GM23338 (cell line): ENCODE measurements around the gene NIPA2. TPM values are rescaled to one million over a fixed set of nuclear protein-coding genes. Genes with fewer than 3 reads are reported as not detected.

ENCODE experiments used
- ATAC-seq: fragments of 200-7000 bp; cut with Tn5 transposase; 3 replicates; pipeline ENCODE4 v1.9.1; 2020
- DNase-seq: peaks from one replicate; pipeline ENCODE4 v3.0.0-alpha.2; 2015; ENCODE audit warnings: low spot score
- H2AFZ ChIP-seq: fragments of 200-600 bp; sonication (generic); 2 replicates; pipeline ENCODE4 v1.8.0; 2016; ENCODE audit warnings: antibody characterized with exemption, mild to moderate bottlenecking, moderate library complexity
- H3F3A ChIP-seq: fragments of 200-600 bp; sonication (generic); replicated peaks from 2 replicates; pipeline ENCODE4 v1.8.0; 2017; ENCODE audit warnings: antibody characterized with exemption, mixed run types, low read depth
- H3K27ac ChIP-seq: fragments of 200-600 bp; sonication (generic); 2 replicates; pipeline ENCODE4 v1.6.1; 2016; ENCODE audit warnings: low read depth
- H3K27me3 ChIP-seq: fragments of 200-600 bp; sonication (generic); 2 replicates; pipeline ENCODE4 v1.8.0; 2016; ENCODE audit warnings: mild to moderate bottlenecking, mixed run types, moderate library complexity; ENCODE audit not compliant: insufficient read depth
- H3K36me3 ChIP-seq: fragments of 200-600 bp; sonication (generic); 2 replicates; pipeline ENCODE4 v1.8.0; 2016; ENCODE audit warnings: mild to moderate bottlenecking; ENCODE audit not compliant: insufficient read depth
- H3K4me1 ChIP-seq: fragments of 200-600 bp; sonication (generic); 2 replicates; pipeline ENCODE4 v1.8.0; 2016; ENCODE audit warnings: mild to moderate bottlenecking, moderate library complexity; ENCODE audit not compliant: insufficient read depth
- H3K4me2 ChIP-seq: fragments of 200-600 bp; sonication (generic); 2 replicates; pipeline ENCODE4 v1.7.1; 2017; ENCODE audit warnings: mixed run types
- H3K4me3 ChIP-seq: fragments of 200-600 bp; sonication (generic); 2 replicates; pipeline ENCODE4 v1.6.1; 2016; ENCODE audit warnings: mixed run types
- H3K79me2 ChIP-seq: fragments of 200-600 bp; sonication (generic); replicated peaks from 2 replicates; pipeline ENCODE4 v1.8.0; 2017; ENCODE audit warnings: mild to moderate bottlenecking; ENCODE audit not compliant: insufficient read depth
- H3K9me2 ChIP-seq: fragments of 200-600 bp; sonication (generic); 2 replicates; pipeline ENCODE4 v1.8.0; 2017; ENCODE audit not compliant: insufficient read depth
- H4K20me1 ChIP-seq: fragments of 200-600 bp; sonication (generic); replicated peaks from 2 replicates; pipeline ENCODE4 v1.8.0; 2017; ENCODE audit warnings: mild to moderate bottlenecking; ENCODE audit not compliant: insufficient read depth
- H3K27ac Mint-ChIP-seq: 2 replicates; pipeline ENCODE4 v1.8.0; 2020; ENCODE audit warnings: inconsistent platforms, mild to moderate bottlenecking, moderate library complexity, mixed read lengths
- H3K27me3 Mint-ChIP-seq: 3 replicates; pipeline ENCODE4 v1.8.0; 2022; ENCODE audit warnings: low read depth, mild to moderate bottlenecking, moderate library complexity, mixed read lengths, inconsistent platforms; ENCODE audit not compliant: insufficient read depth, poor library complexity
- H3K36me3 Mint-ChIP-seq: 3 replicates; pipeline ENCODE4 v1.8.0; 2021; ENCODE audit warnings: low read depth, mild to moderate bottlenecking, inconsistent platforms, moderate library complexity, mixed read lengths
- H3K4me1 Mint-ChIP-seq: 3 replicates; pipeline ENCODE4 v1.8.0; 2020; ENCODE audit warnings: mild to moderate bottlenecking, inconsistent platforms, mixed read lengths
- H3K4me3 Mint-ChIP-seq: 3 replicates; pipeline ENCODE4 v1.8.0; 2021; ENCODE audit warnings: moderate library complexity, mild to moderate bottlenecking, inconsistent platforms, mixed read lengths
- H3K9me3 Mint-ChIP-seq: 3 replicates; pipeline ENCODE4 v1.8.0; 2020; ENCODE audit warnings: moderate library complexity, mild to moderate bottlenecking, inconsistent platforms, mixed read lengths
- CREB1 ChIP-seq: fragments of 250-450 bp; sonication (Bioruptor Pico); IDR thresholded peaks from 2 replicates; pipeline ENCODE4 v1.5.0; 2020; ENCODE audit warnings: low read depth, mild to moderate bottlenecking, moderate library complexity
- EZH2 ChIP-seq: fragments of 200-600 bp; sonication (generic); IDR thresholded peaks from one replicate; pipeline ENCODE4 v1.8.0; 2017; ENCODE audit warnings: antibody characterized with exemption, mild to moderate bottlenecking, low read depth; ENCODE audit not compliant: unreplicated experiment
- EZH2phosphoT487 ChIP-seq: fragments of 200-600 bp; sonication (generic); IDR thresholded peaks from one replicate; pipeline ENCODE4 v1.8.1; 2018; ENCODE audit warnings: antibody characterized with exemption; ENCODE audit not compliant: unreplicated experiment
- JUNB ChIP-seq: IDR thresholded peaks from one replicate; pipeline ENCODE4 v1.6.1; 2016; ENCODE audit warnings: antibody characterized with exemption; ENCODE audit not compliant: unreplicated experiment
- NANOG ChIP-seq: IDR thresholded peaks from 2 replicates; pipeline ENCODE4 v1.6.1; 2016; ENCODE audit warnings: antibody characterized with exemption, borderline replicate concordance
- POLR2AphosphoS5 ChIP-seq: IDR thresholded peaks from 2 replicates; pipeline ENCODE4 v1.6.1; 2016; ENCODE audit warnings: antibody characterized with exemption, low read depth
- STAT1 ChIP-seq: IDR thresholded peaks from one replicate; pipeline ENCODE4 v1.6.1; 2016; ENCODE audit warnings: antibody characterized with exemption; ENCODE audit not compliant: unreplicated experiment
- ZNF114 ChIP-seq: fragments of 250-450 bp; sonication (Bioruptor Pico); IDR thresholded peaks from 2 replicates; pipeline ENCODE4 v1.5.0; 2020; ENCODE audit warnings: mild to moderate bottlenecking, moderate library complexity
- ZNF331 ChIP-seq: fragments of 250-450 bp; sonication (Bioruptor Pico); IDR thresholded peaks from 2 replicates; pipeline ENCODE4 v1.5.0; 2020; ENCODE audit warnings: low read depth, mild to moderate bottlenecking, moderate library complexity
- ZNF462 ChIP-seq: fragments of 250-450 bp; sonication (Bioruptor Pico); IDR thresholded peaks from 2 replicates; pipeline ENCODE4 v1.5.0; 2020; ENCODE audit warnings: mild to moderate bottlenecking, moderate library complexity
- polyA plus RNA-seq: library from polyadenylated mRNA; unstranded; fragments of >200 nt; fragmentation: Nextera tagmentation; extraction: Ambion mirVana; gene quantifications from 2 replicates; pipeline ENCODE4 v1.2.1, GENCODE V29; 2016
- total RNA-seq: library from RNA; depleted of rRNA; stranded (reverse); fragments of >200 nt; shearing (Covaris generic); gene quantifications from 2 replicates; pipeline ENCODE4 v1.2.3, GENCODE V29; 2014
- TF ChIP-seq, protein P1 (sequence below), 2 experiments: fragments of 200-600 bp in 1 of 2; sonication (generic) in 1 of 2; conservative IDR thresholded peaks; 2 replicates each; pipeline versions ENCODE4 v1.5.1 to v1.6.1; 2016 to 2017; ENCODE audit warnings: antibody characterized with exemption in 2 of 2, low read depth in 2 of 2, mild to moderate bottlenecking in 2 of 2, moderate library complexity in 1 of 2
- TF ChIP-seq, protein P2 (sequence below): IDR thresholded peaks from 2 replicates; pipeline ENCODE4 v1.6.1; 2016; ENCODE audit warnings: antibody characterized with exemption
- TF ChIP-seq, protein P3 (sequence below): IDR thresholded peaks from one replicate; pipeline ENCODE4 v1.6.1; 2018; ENCODE audit warnings: antibody characterized with exemption; ENCODE audit not compliant: unreplicated experiment

NIPA2 gene
- total and polyA plus RNA-seq, 2 experiments from 2014 or later, result 35.0 to 105 TPM

DNA sequence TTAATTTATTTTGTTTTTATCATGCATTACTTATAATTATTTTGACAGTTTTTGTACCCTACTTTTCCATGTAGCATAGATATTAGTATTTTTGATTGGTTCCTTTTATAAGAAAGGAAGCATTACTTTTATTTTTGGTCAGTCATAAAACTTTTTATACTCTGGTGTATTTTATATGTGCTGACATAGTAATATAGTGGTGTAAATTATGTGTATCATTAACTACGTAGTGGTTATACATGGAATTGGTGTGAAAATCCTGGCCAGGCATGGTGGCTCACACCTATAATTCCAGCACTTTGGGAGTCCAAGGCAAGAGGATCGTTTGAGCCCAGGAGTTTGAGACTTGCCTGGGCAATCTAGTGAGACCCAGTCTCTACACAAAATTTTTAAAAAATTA, 18.8 kb upstream of the NIPA2 start:
- DNase-seq, result no peak
- no peaks in the 10 kb centered on the region for H3K9me3 Mint-ChIP-seq
- no peak overlapping the region for H3K4me3 Mint-ChIP-seq
- Histone ChIP-seq H3K36me3 (no peaks in the 10 kb centered on the region), H3K4me3 (no peak overlapping the region), H3K79me2 (0 out of 2 replicates have a peak, but pooled peaks cover 5% of the 10 kb centered on the region), H3K4me1 (no peaks in the 10 kb centered on the region), H2AFZ (no peak overlapping the region), H3K4me2 (no peak overlapping the region), H3F3A (no peaks in the 10 kb centered on the region), H3K27me3 (no peaks in the 10 kb centered on the region), H3K9me2 (no peaks in the 10 kb centered on the region), H3K27ac (no peak overlapping the region), H4K20me1 (peaks cover 3% of the 10 kb centered on the region; the same call in 1 of the 2 replicates)
- TF ChIP-seq CREB1 (CRISPR knock-in tag) (no peak), EZH2 (no peak), STAT1 (no peak), ZNF462 (no peak), JUNB (no peak), NANOG (no peak), EZH2phosphoT487 (no peak), ZNF331 (CRISPR knock-in tag) (no peak), ZNF114 (no peak), POLR2AphosphoS5 (no peak)
- TF ChIP-seq, protein P1, sequence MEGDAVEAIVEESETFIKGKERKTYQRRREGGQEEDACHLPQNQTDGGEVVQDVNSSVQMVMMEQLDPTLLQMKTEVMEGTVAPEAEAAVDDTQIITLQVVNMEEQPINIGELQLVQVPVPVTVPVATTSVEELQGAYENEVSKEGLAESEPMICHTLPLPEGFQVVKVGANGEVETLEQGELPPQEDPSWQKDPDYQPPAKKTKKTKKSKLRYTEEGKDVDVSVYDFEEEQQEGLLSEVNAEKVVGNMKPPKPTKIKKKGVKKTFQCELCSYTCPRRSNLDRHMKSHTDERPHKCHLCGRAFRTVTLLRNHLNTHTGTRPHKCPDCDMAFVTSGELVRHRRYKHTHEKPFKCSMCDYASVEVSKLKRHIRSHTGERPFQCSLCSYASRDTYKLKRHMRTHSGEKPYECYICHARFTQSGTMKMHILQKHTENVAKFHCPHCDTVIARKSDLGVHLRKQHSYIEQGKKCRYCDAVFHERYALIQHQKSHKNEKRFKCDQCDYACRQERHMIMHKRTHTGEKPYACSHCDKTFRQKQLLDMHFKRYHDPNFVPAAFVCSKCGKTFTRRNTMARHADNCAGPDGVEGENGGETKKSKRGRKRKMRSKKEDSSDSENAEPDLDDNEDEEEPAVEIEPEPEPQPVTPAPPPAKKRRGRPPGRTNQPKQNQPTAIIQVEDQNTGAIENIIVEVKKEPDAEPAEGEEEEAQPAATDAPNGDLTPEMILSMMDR (conservative IDR thresholded peaks at IDR 0.05; ENCODE audit: low read depth in 2 of 2), result no peak
- TF ChIP-seq, protein P2, sequence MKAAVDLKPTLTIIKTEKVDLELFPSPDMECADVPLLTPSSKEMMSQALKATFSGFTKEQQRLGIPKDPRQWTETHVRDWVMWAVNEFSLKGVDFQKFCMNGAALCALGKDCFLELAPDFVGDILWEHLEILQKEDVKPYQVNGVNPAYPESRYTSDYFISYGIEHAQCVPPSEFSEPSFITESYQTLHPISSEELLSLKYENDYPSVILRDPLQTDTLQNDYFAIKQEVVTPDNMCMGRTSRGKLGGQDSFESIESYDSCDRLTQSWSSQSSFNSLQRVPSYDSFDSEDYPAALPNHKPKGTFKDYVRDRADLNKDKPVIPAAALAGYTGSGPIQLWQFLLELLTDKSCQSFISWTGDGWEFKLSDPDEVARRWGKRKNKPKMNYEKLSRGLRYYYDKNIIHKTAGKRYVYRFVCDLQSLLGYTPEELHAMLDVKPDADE, result no peak
- TF ChIP-seq, protein P3, sequence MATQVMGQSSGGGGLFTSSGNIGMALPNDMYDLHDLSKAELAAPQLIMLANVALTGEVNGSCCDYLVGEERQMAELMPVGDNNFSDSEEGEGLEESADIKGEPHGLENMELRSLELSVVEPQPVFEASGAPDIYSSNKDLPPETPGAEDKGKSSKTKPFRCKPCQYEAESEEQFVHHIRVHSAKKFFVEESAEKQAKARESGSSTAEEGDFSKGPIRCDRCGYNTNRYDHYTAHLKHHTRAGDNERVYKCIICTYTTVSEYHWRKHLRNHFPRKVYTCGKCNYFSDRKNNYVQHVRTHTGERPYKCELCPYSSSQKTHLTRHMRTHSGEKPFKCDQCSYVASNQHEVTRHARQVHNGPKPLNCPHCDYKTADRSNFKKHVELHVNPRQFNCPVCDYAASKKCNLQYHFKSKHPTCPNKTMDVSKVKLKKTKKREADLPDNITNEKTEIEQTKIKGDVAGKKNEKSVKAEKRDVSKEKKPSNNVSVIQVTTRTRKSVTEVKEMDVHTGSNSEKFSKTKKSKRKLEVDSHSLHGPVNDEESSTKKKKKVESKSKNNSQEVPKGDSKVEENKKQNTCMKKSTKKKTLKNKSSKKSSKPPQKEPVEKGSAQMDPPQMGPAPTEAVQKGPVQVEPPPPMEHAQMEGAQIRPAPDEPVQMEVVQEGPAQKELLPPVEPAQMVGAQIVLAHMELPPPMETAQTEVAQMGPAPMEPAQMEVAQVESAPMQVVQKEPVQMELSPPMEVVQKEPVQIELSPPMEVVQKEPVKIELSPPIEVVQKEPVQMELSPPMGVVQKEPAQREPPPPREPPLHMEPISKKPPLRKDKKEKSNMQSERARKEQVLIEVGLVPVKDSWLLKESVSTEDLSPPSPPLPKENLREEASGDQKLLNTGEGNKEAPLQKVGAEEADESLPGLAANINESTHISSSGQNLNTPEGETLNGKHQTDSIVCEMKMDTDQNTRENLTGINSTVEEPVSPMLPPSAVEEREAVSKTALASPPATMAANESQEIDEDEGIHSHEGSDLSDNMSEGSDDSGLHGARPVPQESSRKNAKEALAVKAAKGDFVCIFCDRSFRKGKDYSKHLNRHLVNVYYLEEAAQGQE, result no peak
- H3K27me3 Mint-ChIP-seq, result peaks cover 5% of the 10 kb centered on the region
- no peak overlapping the region for H3K27ac Mint-ChIP-seq
- H3K4me1 Mint-ChIP-seq, result peaks cover 11% of the 10 kb centered on the region; the same call in 2 of the 3 replicates
- ATAC-seq, result no peak
- peaks cover 34% of the 10 kb centered on the region for H3K36me3 Mint-ChIP-seq
